Mesenchymal stem cell (in vitro differentiated cells and primary cell): ENCODE measurements around the gene EFHD1.
"Not testable (repeated sequence)": the region's sequence is repeated elsewhere in the genome, so short reads cannot be mapped to it uniquely, and the experiment has no call there.

Experiments used
- DNase-seq: peaks from one replicate; pipeline ENCODE4 v3.0.0-alpha.2; 2013
- H2AFZ ChIP-seq: one replicate; pipeline ENCODE4 v1.6.1; 2013; ENCODE audit warnings: low read depth, mild to moderate bottlenecking, control low read depth, inconsistent platforms, low read length, moderate library complexity
- H2AK5ac ChIP-seq: 2 replicates; pipeline ENCODE4 v1.6.1; 2013; ENCODE audit warnings: low read length, moderate library complexity, mild to moderate bottlenecking, inconsistent platforms; ENCODE audit not compliant: severe bottlenecking
- H2BK120ac ChIP-seq: one replicate; pipeline ENCODE4 v1.6.1; 2013; ENCODE audit warnings: low read depth, mild to moderate bottlenecking, inconsistent platforms, low read length, moderate library complexity
- H2BK12ac ChIP-seq, 2 experiments: one replicate each; pipeline ENCODE4 v1.6.1; 2013; ENCODE audit warnings: inconsistent platforms in 2 of 2, low read length in 2 of 2, mild to moderate bottlenecking in 2 of 2, moderate library complexity in 2 of 2, control low read depth in 1 of 2
- H2BK15ac ChIP-seq: one replicate; pipeline ENCODE4 v1.6.1; 2013; ENCODE audit warnings: mild to moderate bottlenecking, low read depth, inconsistent platforms; ENCODE audit not compliant: poor library complexity, severe bottlenecking
- H2BK5ac ChIP-seq: 2 replicates; pipeline ENCODE4 v1.6.1; 2013; ENCODE audit warnings: low read depth, mild to moderate bottlenecking, low read length, control low read depth, inconsistent platforms; ENCODE audit not compliant: poor library complexity, severe bottlenecking
- H3K14ac ChIP-seq, 2 experiments: one replicate each; pipeline ENCODE4 v1.6.1; 2013; ENCODE audit warnings: inconsistent platforms in 2 of 2, low read length in 2 of 2, control low read depth in 1 of 2, mild to moderate bottlenecking in 1 of 2, moderate library complexity in 1 of 2
- H3K18ac ChIP-seq, 2 experiments: one replicate each; pipeline ENCODE4 v1.6.1; 2013; ENCODE audit warnings: inconsistent platforms in 2 of 2, low read length in 2 of 2, control low read depth in 1 of 2, low read depth in 1 of 2, mild to moderate bottlenecking in 1 of 2
- H3K23ac ChIP-seq, 2 experiments: one replicate each; pipeline ENCODE4 v1.6.1; 2013; ENCODE audit warnings: inconsistent platforms in 2 of 2, low read length in 2 of 2, mild to moderate bottlenecking in 2 of 2, moderate library complexity in 2 of 2, control low read depth in 1 of 2
- H3K27ac ChIP-seq: 2 replicates; pipeline ENCODE4 v1.5.1; 2013; ENCODE audit warnings: mild to moderate bottlenecking, moderate library complexity, low read length, control low read depth, inconsistent platforms; ENCODE audit not compliant: poor library complexity, severe bottlenecking
- H3K27me3 ChIP-seq, 2 experiments: 2 replicates each; pipeline versions ENCODE4 v1.6.1 to v1.7.0; 2013; ENCODE audit warnings: low read length in 2 of 2, mild to moderate bottlenecking in 2 of 2, moderate library complexity in 2 of 2, control low read depth in 1 of 2, inconsistent platforms in 1 of 2; ENCODE audit not compliant: control insufficient read depth in 1 of 2, insufficient read depth in 1 of 2
- H3K36me3 ChIP-seq, 2 experiments: 2 replicates each; pipeline versions ENCODE4 v1.6.1 to v1.7.0; 2013; ENCODE audit warnings: low read length in 2 of 2, control low read depth in 1 of 2, inconsistent platforms in 1 of 2, low read depth in 1 of 2, mild to moderate bottlenecking in 1 of 2; ENCODE audit not compliant: insufficient read depth in 2 of 2, control insufficient read depth in 1 of 2
- H3K4ac ChIP-seq, 2 experiments: one replicate each; pipeline ENCODE4 v1.6.1; 2013; ENCODE audit warnings: inconsistent platforms in 2 of 2, low read length in 2 of 2, mild to moderate bottlenecking in 2 of 2, moderate library complexity in 2 of 2, control low read depth in 1 of 2, low read depth in 1 of 2
- H3K4me1 ChIP-seq: 2 replicates; pipeline ENCODE4 v1.6.1; 2013; ENCODE audit warnings: low read depth, low read length, control low read depth; ENCODE audit not compliant: control insufficient read depth, insufficient read depth
- H3K4me2 ChIP-seq: 2 replicates; pipeline ENCODE4 v1.6.1; 2013; ENCODE audit warnings: low read length, mild to moderate bottlenecking, inconsistent platforms; ENCODE audit not compliant: poor library complexity, severe bottlenecking
- H3K4me3 ChIP-seq, 2 experiments: 2 replicates each; pipeline versions ENCODE4 v1.5.1 to v1.7.0; 2013; ENCODE audit warnings: low read length in 2 of 2, mild to moderate bottlenecking in 2 of 2, control low read depth in 1 of 2, low read depth in 1 of 2; ENCODE audit not compliant: insufficient read depth in 1 of 2
- H3K79me1 ChIP-seq: replicated peaks from 2 replicates; pipeline ENCODE4 v1.6.1; 2013; ENCODE audit warnings: mild to moderate bottlenecking, control low read depth, low read length, inconsistent platforms; ENCODE audit not compliant: poor library complexity, severe bottlenecking
- H3K9ac ChIP-seq: 2 replicates; pipeline ENCODE4 v1.7.0; 2013; ENCODE audit warnings: mild to moderate bottlenecking, low read length, moderate library complexity
- H3K9me3 ChIP-seq: 2 replicates; pipeline ENCODE4 v1.7.0; 2013; ENCODE audit warnings: mild to moderate bottlenecking, low read length; ENCODE audit not compliant: control insufficient read depth
- H4K8ac ChIP-seq: one replicate; pipeline ENCODE4 v1.6.1; 2013; ENCODE audit warnings: inconsistent platforms, mild to moderate bottlenecking, low read length, moderate library complexity
- H4K91ac ChIP-seq: one replicate; pipeline ENCODE4 v1.6.1; 2013; ENCODE audit warnings: mild to moderate bottlenecking, low read length, inconsistent platforms
- WGBS: methylation state at CpG from one replicate; pipeline ENCODE4 v1.1.7; 2013; ENCODE audit warnings: mixed read lengths; 5-methylcytosine and 5-hydroxymethylcytosine counted together

EFHD1 gene

DNA sequence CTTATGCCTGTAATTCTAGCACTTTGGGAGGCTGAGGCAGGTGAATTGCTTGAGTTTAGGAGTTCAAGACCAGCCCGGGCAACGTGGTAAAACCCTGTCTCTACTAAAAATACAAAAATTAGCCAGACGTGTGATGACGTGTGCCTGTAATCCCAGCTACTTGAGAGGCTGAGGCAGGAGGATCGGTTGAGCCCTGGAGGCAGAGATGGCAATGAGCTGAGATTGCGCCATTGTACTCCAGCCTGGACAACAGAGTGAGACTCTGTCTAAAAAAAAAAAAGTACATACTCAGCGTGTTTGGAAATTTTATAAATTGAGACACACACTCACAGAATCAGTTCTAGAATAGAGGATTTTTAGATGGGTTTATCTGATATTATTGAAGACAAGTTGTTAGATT is 46.6 kb downstream of the EFHD1 start:
- H2AK5ac ChIP-seq, result no peak overlapping the region
- no peak overlapping the region for H2BK5ac ChIP-seq
- H2BK15ac ChIP-seq, result no peak overlapping the region
- H3K18ac ChIP-seq, result no peak overlapping the region
- no peaks in the 10 kb centered on the region for H3K36me3 ChIP-seq
- WGBS, result 99% methylated on average over 5 of the region's 7 CpGs
- H3K27ac ChIP-seq, result no peak overlapping the region
- no peaks in the 10 kb centered on the region for H3K9me3 ChIP-seq
- no peak overlapping the region for H3K4me3 ChIP-seq
- H3K23ac ChIP-seq, result no peak overlapping the region
- no peak overlapping the region for H3K9ac ChIP-seq
- no peak overlapping the region for H2AFZ ChIP-seq
- H3K4me1 ChIP-seq, result peaks cover 2% of the 10 kb centered on the region
- no peak overlapping the region for H4K8ac ChIP-seq
- no peak overlapping the region for H3K14ac ChIP-seq
- no peak overlapping the region for H4K91ac ChIP-seq
- DNase-seq, result no peak
- H2BK120ac ChIP-seq, result no peak overlapping the region
- no peak overlapping the region for H3K4me2 ChIP-seq
- peaks cover 5 to 26% of the 10 kb centered on the region in 2 experiments for H3K27me3 ChIP-seq
- H2BK12ac ChIP-seq, result no peak overlapping the region
- H3K79me1 ChIP-seq, result no peaks in the 10 kb centered on the region
- H3K4ac ChIP-seq, result no peak overlapping the region

DNA sequence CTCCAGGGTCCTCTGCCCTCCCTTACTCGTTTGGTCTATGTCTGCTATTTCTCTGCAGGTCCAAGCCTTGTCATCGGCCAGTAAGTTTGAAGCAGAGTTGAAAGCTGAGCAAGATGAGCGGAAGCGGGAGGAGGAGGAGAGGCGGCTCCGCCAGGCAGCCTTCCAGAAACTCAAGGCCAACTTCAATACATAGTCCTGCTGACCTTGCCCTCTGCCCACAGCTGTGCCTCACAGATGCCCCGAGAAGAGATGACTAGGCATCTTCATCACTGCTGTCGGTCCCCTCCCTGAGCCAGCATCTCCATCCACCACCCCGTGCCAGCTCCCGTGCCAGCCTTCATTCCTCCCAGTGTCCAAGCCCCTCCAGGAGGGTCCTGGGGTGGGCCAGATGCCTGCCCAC is 48.1 kb downstream of the EFHD1 start:
- no peak overlapping the region for H3K27ac ChIP-seq
- H3K18ac ChIP-seq, result no peak overlapping the region
- DNase-seq, result no peak
- WGBS, result 93% methylated on average over 10 of the region's 10 CpGs
- H2BK120ac ChIP-seq, result no peak overlapping the region
- H3K79me1 ChIP-seq, result no peaks in the 10 kb centered on the region
- H2BK15ac ChIP-seq, result no peak overlapping the region
- H3K23ac ChIP-seq, result peak overlapping the region in 1 of 2 experiments; percentile 56
- no peak overlapping the region for H2BK5ac ChIP-seq
- no peak overlapping the region for H3K9ac ChIP-seq
- no peak overlapping the region for H4K91ac ChIP-seq
- H2AFZ ChIP-seq, result no peak overlapping the region
- no peaks in the 10 kb centered on the region for H3K36me3 ChIP-seq
- no peak overlapping the region for H3K4ac ChIP-seq
- H3K4me2 ChIP-seq, result no peak overlapping the region
- H2AK5ac ChIP-seq, result no peak overlapping the region
- H3K9me3 ChIP-seq, result no peaks in the 10 kb centered on the region
- no peak overlapping the region for H2BK12ac ChIP-seq
- no peak overlapping the region for H3K4me3 ChIP-seq
- no peak overlapping the region for H4K8ac ChIP-seq
- peaks cover 10 to 30% of the 10 kb centered on the region in 2 experiments for H3K27me3 ChIP-seq
- H3K14ac ChIP-seq, result no peak overlapping the region
- H3K4me1 ChIP-seq, result peaks cover 2% of the 10 kb centered on the region

DNA sequence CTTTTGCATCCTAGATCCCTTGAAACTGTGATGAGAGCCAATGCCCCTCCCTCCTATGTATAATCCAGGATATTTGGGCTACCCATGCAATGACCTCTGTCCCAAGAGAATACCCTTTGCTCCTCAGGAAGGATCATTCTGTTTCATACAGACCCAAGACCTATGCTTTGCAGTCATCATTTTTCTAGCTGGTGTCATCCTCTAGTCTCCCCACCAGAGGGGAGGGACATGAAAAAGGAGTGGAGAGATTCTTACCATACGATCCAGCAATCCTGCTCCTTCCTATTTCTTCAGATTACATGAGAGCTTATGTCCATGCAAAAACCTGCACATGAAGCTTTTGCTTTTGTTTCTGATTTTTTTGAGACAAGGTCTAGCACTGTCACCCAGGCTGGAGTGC is 50.0 kb downstream of the EFHD1 start:
- no peaks in the 10 kb centered on the region for H3K79me1 ChIP-seq
- H3K14ac ChIP-seq, result no peak overlapping the region
- no peak overlapping the region for H3K4me2 ChIP-seq
- H2BK5ac ChIP-seq, result no peak overlapping the region
- H4K91ac ChIP-seq, result no peak overlapping the region
- peaks cover 2% of the 10 kb centered on the region for H3K4me1 ChIP-seq
- DNase-seq, result peak; percentile 7
- no peak overlapping the region for H3K4me3 ChIP-seq
- H3K4ac ChIP-seq, result no peak overlapping the region
- no peak overlapping the region for H2BK15ac ChIP-seq
- no peak overlapping the region for H3K9ac ChIP-seq
- H4K8ac ChIP-seq, result no peak overlapping the region
- no peak overlapping the region for H3K18ac ChIP-seq
- H3K23ac ChIP-seq, result no peak overlapping the region
- WGBS, result 74% methylated on average over 1 of the region's 1 CpG
- no peaks in the 10 kb centered on the region for H3K36me3 ChIP-seq
- no peak overlapping the region for H3K27ac ChIP-seq
- no peak overlapping the region for H2BK120ac ChIP-seq
- H3K9me3 ChIP-seq, result no peaks in the 10 kb centered on the region
- peaks cover 12 to 31% of the 10 kb centered on the region in 2 experiments for H3K27me3 ChIP-seq
- no peak overlapping the region for H2BK12ac ChIP-seq
- H2AFZ ChIP-seq, result no peak overlapping the region
- H2AK5ac ChIP-seq, result no peak overlapping the region

DNA sequence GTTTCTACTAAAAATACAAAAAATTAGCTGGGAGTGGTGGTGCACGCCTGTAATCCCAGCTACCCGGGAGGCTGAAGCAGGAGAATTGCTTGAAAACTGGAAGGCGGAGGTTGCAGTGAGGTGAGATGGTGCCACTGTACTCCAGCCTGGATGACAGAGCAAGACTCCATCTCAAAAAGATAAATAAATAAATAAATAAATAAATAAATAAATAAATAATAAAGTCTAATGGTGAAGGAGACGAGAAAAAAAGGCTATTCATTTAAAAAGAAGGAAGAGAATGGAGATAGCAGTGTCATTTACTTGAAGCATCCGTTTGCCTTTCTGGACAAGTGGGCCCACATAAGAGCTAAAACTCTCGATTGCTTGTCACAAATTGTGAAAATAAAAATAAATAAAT is 52.0 kb downstream of the EFHD1 start:
- H3K4me2 ChIP-seq, H2BK15ac ChIP-seq, H2BK120ac ChIP-seq, H3K18ac ChIP-seq, H3K4me3 ChIP-seq, H3K23ac ChIP-seq, H3K27ac ChIP-seq, H3K79me1 ChIP-seq, DNase-seq, H3K9me3 ChIP-seq, H2BK12ac ChIP-seq, H3K4me1 ChIP-seq, H4K8ac ChIP-seq, H2BK5ac ChIP-seq, H3K9ac ChIP-seq, H3K4ac ChIP-seq, H3K14ac ChIP-seq, H3K36me3 ChIP-seq, H4K91ac ChIP-seq, H2AK5ac ChIP-seq, H2AFZ ChIP-seq: not testable (repeated sequence)
- 88% methylated on average over 6 of the region's 6 CpGs for WGBS
- peaks cover 12 to 31% of the 10 kb centered on the region in 2 experiments for H3K27me3 ChIP-seq
